Liver (tissue), 9 donors: ENCODE results near the gene FAM120C. TPM values are rescaled to one million over a fixed set of nuclear protein-coding genes. Genes with fewer than 3 reads are reported as not detected.

ENCODE experiments used
- DNase-seq: peaks from one replicate; pipeline ENCODE4 v3.0.0-alpha.2; 2017; ENCODE audit warnings: low spot score
- H3K27ac ChIP-seq, 2 donors: one replicate each; pipeline ENCODE4 v1.7.0; 2013; ENCODE audit warnings: inconsistent platforms in 2 of 2, low read length in 2 of 2, control low read depth in 1 of 2, low read depth in 1 of 2, mild to moderate bottlenecking in 1 of 2
- H3K27me3 ChIP-seq, 4 donors: one replicate each; pipeline versions ENCODE4 v1.6.1 to v1.7.0; 2013; ENCODE audit warnings: low read length in 3 of 4, inconsistent platforms in 1 of 4, mild to moderate bottlenecking in 1 of 4, moderate library complexity in 1 of 4; ENCODE audit not compliant: control insufficient read depth in 4 of 4, insufficient read depth in 4 of 4
- H3K36me3 ChIP-seq, 4 donors: one replicate each; pipeline versions ENCODE4 v1.6.1 to v1.7.0; 2013; ENCODE audit warnings: low read length in 3 of 4, mild to moderate bottlenecking in 3 of 4, low read depth in 1 of 4, moderate library complexity in 1 of 4; ENCODE audit not compliant: control insufficient read depth in 4 of 4, insufficient read depth in 3 of 4
- H3K4me1 ChIP-seq, 4 donors: one replicate each; pipeline versions ENCODE4 v1.6.1 to v1.7.0; 2013; ENCODE audit warnings: low read length in 3 of 4, mild to moderate bottlenecking in 3 of 4, moderate library complexity in 1 of 4; ENCODE audit not compliant: control insufficient read depth in 4 of 4, insufficient read depth in 4 of 4
- H3K4me3 ChIP-seq, 3 donors: one replicate each; pipeline versions ENCODE4 v1.6.1 to v1.7.0; 2013; ENCODE audit warnings: low read length in 3 of 3, control low read depth in 1 of 3, low read depth in 1 of 3, mild to moderate bottlenecking in 1 of 3
- H3K9ac ChIP-seq, 2 donors: one replicate each; pipeline ENCODE4 v1.7.0; 2013; ENCODE audit warnings: low read length in 2 of 2, mild to moderate bottlenecking in 2 of 2, moderate library complexity in 2 of 2, control low read depth in 1 of 2, low read depth in 1 of 2
- H3K9me3 ChIP-seq, 4 donors: one replicate each; pipeline versions ENCODE4 v1.6.1 to v1.7.0; 2013; ENCODE audit warnings: low read length in 3 of 4; ENCODE audit not compliant: control insufficient read depth in 4 of 4
- CTCF ChIP-seq: fragments of 150-350 bp; IDR thresholded peaks from 2 replicates; pipeline ENCODE4 v1.5.1; 2017; ENCODE audit warnings: improper control_type of control experiment, low read depth, low read length; ENCODE audit not compliant: missing input control
- EGR1 ChIP-seq, 2 donors: IDR thresholded peaks; 2 replicates each; pipeline ENCODE4 v1.6.1; 2016 to 2018; ENCODE audit warnings: antibody characterized with exemption in 2 of 2, low read depth in 2 of 2
- FOXA1 ChIP-seq: IDR thresholded peaks from 2 replicates; pipeline ENCODE4 v1.6.1; 2016; ENCODE audit warnings: antibody characterized with exemption
- GABPA ChIP-seq, 2 donors: IDR thresholded peaks in 1 of 2; conservative IDR thresholded peaks in 1 of 2; 2 replicates each; pipeline ENCODE4 v1.6.1; 2016; ENCODE audit warnings: antibody characterized with exemption in 2 of 2, mild to moderate bottlenecking in 1 of 2, moderate library complexity in 1 of 2
- HNF4A ChIP-seq, 2 donors: conservative IDR thresholded peaks; 2 replicates each; pipeline ENCODE4 v1.6.1; 2016; ENCODE audit warnings: antibody characterized with exemption in 2 of 2, mild to moderate bottlenecking in 2 of 2
- HNF4G ChIP-seq: IDR thresholded peaks from 2 replicates; pipeline ENCODE4 v1.6.1; 2016; ENCODE audit warnings: antibody characterized with exemption
- JUND ChIP-seq, 2 donors: IDR thresholded peaks; 2 replicates each; pipeline ENCODE4 v1.6.1; 2016; ENCODE audit warnings: antibody characterized with exemption in 2 of 2
- MAX ChIP-seq: IDR thresholded peaks from 2 replicates; pipeline ENCODE4 v1.6.1; 2016; ENCODE audit warnings: antibody characterized with exemption
- NR2F2 ChIP-seq: IDR thresholded peaks from 2 replicates; pipeline ENCODE4 v1.6.1; 2016; ENCODE audit warnings: antibody characterized with exemption
- RAD21 ChIP-seq, 2 donors: IDR thresholded peaks; 2 replicates each; pipeline ENCODE4 v1.6.1; 2016; ENCODE audit warnings: antibody characterized with exemption in 2 of 2, mild to moderate bottlenecking in 2 of 2
- REST ChIP-seq: IDR thresholded peaks from 2 replicates; pipeline ENCODE4 v1.6.1; 2016; ENCODE audit warnings: antibody characterized with exemption, mild to moderate bottlenecking
- RXRA ChIP-seq, 2 donors: IDR thresholded peaks; 2 replicates each; pipeline ENCODE4 v1.6.1; 2017 to 2018; ENCODE audit warnings: antibody characterized with exemption in 2 of 2, mild to moderate bottlenecking in 1 of 2
- SP1 ChIP-seq: IDR thresholded peaks from 2 replicates; pipeline ENCODE4 v1.6.1; 2018; ENCODE audit warnings: antibody characterized with exemption, mild to moderate bottlenecking
- TAF1 ChIP-seq: conservative IDR thresholded peaks from 2 replicates; pipeline ENCODE4 v1.6.1; 2016; ENCODE audit warnings: antibody characterized with exemption, mild to moderate bottlenecking
- WGBS: extraction: QIAGEN DNeasy Blood & Tissue Kit; methylation state at CpG from one replicate; pipeline ENCODE4 v1.1.7; 2013; 5-methylcytosine and 5-hydroxymethylcytosine counted together
- polyA plus RNA-seq, 2 donors: library from polyadenylated mRNA; stranded (reverse) in 1 of 2; unstranded in 1 of 2; fragments of 200-250 nt in 1 of 2; fragments of >200 nt in 1 of 2; fragmentation: Nextera tagmentation in 1 of 2; extraction: Ambion mirVana in 1 of 2; gene quantifications; one replicate each; pipeline versions ENCODE4 v1.2.1 to v1.2.3, GENCODE V29; 2013 to 2015
- total RNA-seq, 2 donors: library from RNA; depleted of rRNA; stranded (reverse); fragments of >200 nt; gene quantifications; one replicate each; pipeline ENCODE4 v1.2.3, GENCODE V29; 2014
- donor health status: healthy.
- donor health status: healthy.
- donor health status: healthy.
- donor health status: healthy.
- donor health status: healthy.

The FAM120C gene
- total and polyA plus RNA-seq, 4 donors, result 1.8 to 3.7 (median 2.3) TPM

GRCh38 chrX:54044126-54044876, 138.8 kb downstream of the FAM120C start, which contains the start of gene PHF8 (continued):
- TF ChIP-seq GABPA (IDR thresholded peaks at IDR 0.05 in 1 of 2, conservative IDR thresholded peaks at IDR 0.05 in 1 of 2), result peak in 1 of 2 donors; percentile 33
- no peak for TF ChIP-seq FOXA1
- TF ChIP-seq RXRA (IDR thresholded peaks at IDR 0.05), result peak; percentile 68 to 77

GRCh38 chrX:54043541-54044125, 139.4 kb downstream of the FAM120C start:
- Histone ChIP-seq H3K27ac (peak overlapping the region; percentile 92 to 97), H3K9me3 (no peaks in the 10 kb centered on the region), H3K9ac (peak overlapping the region; percentile 88 to 92), H3K27me3 (no peaks in the 10 kb centered on the region), H3K36me3 (peaks cover 3 to 12% (median 7%) of the 10 kb centered on the region in 4 donors), H3K4me1 (peaks cover 3 to 11% (median 7%) of the 10 kb centered on the region in 4 donors), H3K4me3 (peak overlapping the region; percentile 75 to 94 (median 89))
- DNase-seq, result no peak
- TF ChIP-seq GABPA (IDR thresholded peaks at IDR 0.05 in 1 of 2, conservative IDR thresholded peaks at IDR 0.05 in 1 of 2) (no peak), MAX (no peak), JUND (IDR thresholded peaks at IDR 0.05) (no peak), TAF1 (no peak), RAD21 (IDR thresholded peaks at IDR 0.05) (no peak), EGR1 (IDR thresholded peaks at IDR 0.05; ENCODE audit: low read depth in 2 of 2) (no peak), NR2F2 (no peak), CTCF (no peak), REST (no peak), SP1 (no peak), HNF4G (no peak), RXRA (IDR thresholded peaks at IDR 0.05) (no peak), FOXA1 (no peak), HNF4A (conservative IDR thresholded peaks at IDR 0.05) (no peak)
- under 1% methylated on average over 43 of the region's 43 CpGs for WGBS
